Nephron progenitor cell (in vitro differentiated cells): ENCODE measurements around the gene SLC28A1.

Experiments used
- DNase-seq: peaks from one replicate; pipeline ENCODE4 v3.0.0; 2021
- H3K27ac Mint-ChIP-seq: 2 replicates; pipeline ENCODE4 v1.8.0; 2021; ENCODE audit warnings: mild to moderate bottlenecking, moderate library complexity, mixed read lengths
- H3K27me3 Mint-ChIP-seq: 2 replicates; pipeline ENCODE4 v1.8.0; 2021; ENCODE audit warnings: mild to moderate bottlenecking, low read depth, mixed read lengths; ENCODE audit not compliant: poor library complexity
- H3K36me3 Mint-ChIP-seq: 2 replicates; pipeline ENCODE4 v1.8.0; 2021; ENCODE audit warnings: low read depth, mixed read lengths
- H3K4me1 Mint-ChIP-seq: 2 replicates; pipeline ENCODE4 v1.8.0; 2021; ENCODE audit warnings: mixed read lengths
- H3K4me3 Mint-ChIP-seq: 2 replicates; pipeline ENCODE4 v1.8.0; 2021; ENCODE audit warnings: mild to moderate bottlenecking, moderate library complexity, mixed read lengths
- H3K9me3 Mint-ChIP-seq: 2 replicates; pipeline ENCODE4 v1.8.0; 2021; ENCODE audit warnings: mild to moderate bottlenecking, moderate library complexity, mixed read lengths
- CTCF ChIP-seq: fragments of 200-600 bp; sonication (generic); IDR thresholded peaks from 2 replicates; pipeline ENCODE4 v1.5.0; 2021; ENCODE audit warnings: antibody characterized with exemption

The SLC28A1 gene

DNA sequence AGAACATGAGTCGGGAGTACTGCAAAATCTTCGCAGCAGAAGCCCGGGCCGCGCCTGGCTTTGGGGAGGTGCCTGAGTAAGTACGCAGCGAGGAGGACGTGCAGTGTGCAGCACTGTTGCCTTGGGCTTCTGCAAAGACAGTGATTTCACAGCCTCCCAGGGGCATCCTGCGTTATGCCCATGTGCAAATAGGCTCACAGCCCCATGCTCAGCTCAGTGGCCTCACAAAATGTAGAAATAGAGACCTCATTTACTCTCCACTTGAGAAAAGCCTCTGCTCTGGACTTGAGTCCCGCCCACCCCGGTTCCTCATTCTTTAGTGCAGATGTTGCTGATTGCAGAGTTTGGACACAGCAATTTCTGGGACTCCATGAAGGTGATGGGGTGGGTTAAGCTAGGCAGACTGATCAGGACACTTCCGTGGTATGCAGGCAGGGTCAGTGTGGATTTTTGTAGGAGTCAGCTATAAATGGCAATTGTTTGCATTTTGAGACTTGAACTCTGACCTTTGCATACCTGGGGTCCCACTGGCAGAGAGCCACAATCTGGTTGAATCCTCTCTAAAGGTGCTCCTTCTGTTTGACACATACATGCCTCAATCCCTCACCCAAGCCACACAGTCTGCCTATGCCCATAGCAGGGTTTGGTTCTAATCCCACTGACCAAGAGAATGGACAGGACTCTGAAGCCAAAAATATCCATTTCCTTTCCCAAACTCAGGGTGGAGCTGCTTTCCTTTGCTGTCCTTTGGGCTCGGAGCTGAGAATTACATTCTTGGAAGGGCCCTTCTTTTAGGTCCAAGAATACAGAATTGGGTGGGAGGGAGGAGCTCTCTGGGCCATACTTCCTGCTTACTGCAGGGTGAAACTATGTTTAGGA lies 20.7 kb upstream of the SLC28A1 start:
- Mint-ChIP-seq H3K36me3 (peaks cover 2% of the 10 kb centered on the region), H3K27me3 (no peaks in the 10 kb centered on the region), H3K9me3 (no peaks in the 10 kb centered on the region), H3K4me3 (no peak overlapping the region), H3K27ac (no peak overlapping the region), H3K4me1 (no peaks in the 10 kb centered on the region)
- no peak for TF ChIP-seq CTCF
- no peak for DNase-seq

- Mint-ChIP-seq H3K4me3 (no peak overlapping the region), H3K4me1 (no peaks in the 10 kb centered on the region), H3K36me3 (peaks cover 6% of the 10 kb centered on the region), H3K9me3 (no peaks in the 10 kb centered on the region), H3K27me3 (peaks cover under 1% of the 10 kb centered on the region), H3K27ac (no peak overlapping the region)
- TF ChIP-seq CTCF, result no peak
- DNase-seq, result no peak
Measured at GRCh38 chr15:84864444-84864795, 20.0 kb upstream of the SLC28A1 start.

DNA sequence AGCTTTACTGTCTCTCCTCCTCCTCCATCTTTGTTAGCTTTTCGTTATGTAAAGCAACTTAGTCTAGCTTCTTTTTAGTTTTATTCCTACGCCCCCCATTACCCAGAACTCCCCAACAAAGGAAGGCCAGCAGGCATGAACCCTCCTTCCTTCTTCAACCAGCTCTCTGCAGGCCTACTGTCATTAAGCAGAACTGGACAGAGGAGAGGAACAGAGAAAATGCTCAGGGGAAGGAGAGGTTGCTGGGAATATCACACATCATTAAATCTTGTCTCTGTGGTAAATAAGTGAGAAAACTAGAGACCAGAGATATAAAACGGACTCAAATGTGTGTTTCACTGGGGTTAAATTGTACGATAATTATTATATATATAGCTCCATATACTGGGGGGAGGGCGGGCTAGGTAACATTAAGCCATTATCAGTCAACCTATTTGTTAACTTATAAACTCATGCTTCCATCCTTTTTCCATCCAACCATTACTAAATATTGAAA lies 19.3 kb upstream of the SLC28A1 start:
- DNase-seq, result no peak
- Mint-ChIP-seq H3K4me3 (no peak overlapping the region), H3K4me1 (no peaks in the 10 kb centered on the region), H3K9me3 (no peaks in the 10 kb centered on the region), H3K27ac (peak overlapping the region; percentile 12), H3K27me3 (peaks cover 3% of the 10 kb centered on the region), H3K36me3 (peaks cover 6% of the 10 kb centered on the region)
- no peak for TF ChIP-seq CTCF

GRCh38 chr15:84868037-84868880 lies 16.2 kb upstream of the SLC28A1 start:
- Mint-ChIP-seq H3K27ac (no peak overlapping the region), H3K4me3 (no peak overlapping the region), H3K9me3 (no peaks in the 10 kb centered on the region), H3K36me3 (peaks cover 6% of the 10 kb centered on the region), H3K4me1 (no peaks in the 10 kb centered on the region), H3K27me3 (peaks cover 10% of the 10 kb centered on the region)
- TF ChIP-seq CTCF, result no peak
- no peak for DNase-seq

DNA sequence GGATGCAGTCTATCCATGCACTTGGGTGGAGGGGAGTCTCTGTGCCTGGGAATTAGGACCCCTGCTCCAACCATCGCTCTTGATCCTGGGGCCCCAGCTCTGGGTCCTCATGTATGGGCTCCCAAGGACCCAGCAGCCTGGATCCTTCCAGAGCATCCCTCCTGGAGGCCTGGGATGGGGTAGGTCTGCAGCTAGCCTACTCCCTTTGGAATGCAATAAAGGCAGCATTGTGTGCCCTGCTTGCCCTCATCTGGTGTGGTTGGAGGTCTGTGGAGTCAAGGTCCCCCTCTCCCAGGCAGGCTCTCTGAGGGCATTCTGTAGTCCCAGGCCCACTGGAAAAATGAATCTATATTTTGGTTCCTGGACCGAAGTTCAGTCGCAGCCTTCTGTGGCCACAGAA lies 15.0 kb upstream of the SLC28A1 start:
- no peaks in the 10 kb centered on the region for H3K9me3 Mint-ChIP-seq
- peaks cover 14% of the 10 kb centered on the region for H3K27me3 Mint-ChIP-seq

More for the DNA sequence above, 15.0 kb upstream of the SLC28A1 start:
- Mint-ChIP-seq H3K4me1 (peaks cover 6% of the 10 kb centered on the region), H3K4me3 (no peak overlapping the region), H3K36me3 (peaks cover 6% of the 10 kb centered on the region), H3K27ac (no peak overlapping the region)
- no peak for DNase-seq
- no peak for TF ChIP-seq CTCF
